ENCODE measurements around the gene CMC4. TPM values are rescaled to one million over a fixed set of nuclear protein-coding genes. Genes with fewer than 3 reads are reported as not detected.
A peak's percentile ranks its signal among the peaks of the same experiment; 100 is the strongest.

CMC4 gene
- polyA plus RNA-seq, 3 donors: 6.7 to 9.3 (median 6.7) TPM

GRCh38 chrX:155054255-155054654 lies 16.7 kb downstream of the CMC4 start:
- no peak for DNase-seq (ENCODE audit: low read depth in 3 of 3, low spot score in 2 of 3)

- no peak for DNase-seq (ENCODE audit: low read depth in 3 of 3, low spot score in 2 of 3)
Observed at GRCh38 chrX:155053656-155054055, 17.3 kb downstream of the CMC4 start.

GRCh38 chrX:155052738-155053498 lies 18.0 kb downstream of the CMC4 start:
- no peak for DNase-seq (ENCODE audit: low read depth in 3 of 3, low spot score in 2 of 3)

- no peak for DNase-seq (ENCODE audit: low read depth in 3 of 3, low spot score in 2 of 3)
Observed at GRCh38 chrX:155048977-155049619, 21.8 kb downstream of the CMC4 start.

- DNase-seq (ENCODE audit: low read depth in 3 of 3, low spot score in 2 of 3): no peak
Observed at GRCh38 chrX:155046811-155047528, 24.0 kb downstream of the CMC4 start.

GRCh38 chrX:155046129-155046810 lies 24.7 kb downstream of the CMC4 start:
- DNase-seq (ENCODE audit: low read depth in 3 of 3, low spot score in 2 of 3): no peak

GRCh38 chrX:155035688-155036087 lies 35.2 kb downstream of the CMC4 start:
- DNase-seq (ENCODE audit: low read depth in 3 of 3, low spot score in 2 of 3): no peak

GRCh38 chrX:155031657-155032056 lies 39.3 kb downstream of the CMC4 start:
- DNase-seq (ENCODE audit: low read depth in 3 of 3, low spot score in 2 of 3): no peak

- no peak for DNase-seq (ENCODE audit: low read depth in 3 of 3, low spot score in 2 of 3)
Observed at GRCh38 chrX:155028877-155029291, 42.1 kb downstream of the CMC4 start.

GRCh38 chrX:155028129-155028528 lies 42.8 kb downstream of the CMC4 start:
- no peak for DNase-seq (ENCODE audit: low read depth in 3 of 3, low spot score in 2 of 3)

- DNase-seq (ENCODE audit: low read depth in 3 of 3, low spot score in 2 of 3): peak in 1 of 3 donors; percentile 8
Observed at GRCh38 chrX:155027509-155028066, 43.3 kb downstream of the CMC4 start.

GRCh38 chrX:155026727-155027508 lies 44.0 kb downstream of the CMC4 start, which contains the start of gene FUNDC2:
TSS of gene FUNDC2 (plus strand) at chrX:155026844. CDS start at chrX:155026939, 95 bp downstream.
- peak; percentile 48 to 79 (median 76) for DNase-seq (ENCODE audit: low read depth in 3 of 3, low spot score in 2 of 3)

GRCh38 chrX:155026420-155026726 lies 44.6 kb downstream of the CMC4 start:
- no peak for DNase-seq (ENCODE audit: low read depth in 3 of 3, low spot score in 2 of 3)

- DNase-seq (ENCODE audit: low read depth in 3 of 3, low spot score in 2 of 3): no peak
Observed at GRCh38 chrX:155023907-155024833, 46.8 kb downstream of the CMC4 start.

GRCh38 chrX:155022585-155022984 lies 48.4 kb downstream of the CMC4 start, which contains the start of gene F8:
TSS of gene F8 (minus strand) at chrX:155022723. CDS start at chrX:155022552, 171 bp downstream.
- no peak for DNase-seq (ENCODE audit: low read depth in 3 of 3, low spot score in 2 of 3)

GRCh38 chrX:155020591-155020990 lies 50.3 kb downstream of the CMC4 start:
- DNase-seq (ENCODE audit: low read depth in 3 of 3, low spot score in 2 of 3): no peak

Data from right renal cortex interstitium (tissue), 3 donors.